OCI-LY7 (cell line): ENCODE results near the gene ELF2. TPM values are rescaled to one million over a fixed set of nuclear protein-coding genes. Genes with fewer than 3 reads are reported as not detected.

Experiments
- BruUV-seq: library from RNA; stranded (reverse); fragments of 400-500 nt; replicated peaks from 2 replicates; lab custom pipeline; 2021; lab: Mats Ljungman, UMichigan
- CTCF ChIA-PET: fragments of 300-600 bp; sonication (Branson Sonifier 250); formaldehyde crosslinking; loops from one replicate; lab custom pipeline; 2022; ENCODE audit warnings: antibody characterized with exemption; ENCODE audit not compliant: unreplicated experiment; lab: Charles Lee
- POLR2A ChIA-PET: fragments of 300-600 bp; sonication (Branson Sonifier 250); formaldehyde crosslinking; loops from one replicate; lab custom pipeline; 2022; ENCODE audit warnings: antibody characterized with exemption; lab: Charles Lee
- DNase-seq: peaks from one replicate; pipeline ENCODE4 v3.0.0-alpha.2; 2015; ENCODE audit warnings: low spot score
- H2AFZ ChIP-seq: fragments of 200-600 bp; sonication (generic), shearing (Covaris generic); 2 replicates; pipeline ENCODE4 v1.6.1; 2014; ENCODE audit warnings: mild to moderate bottlenecking, antibody characterized with exemption, low read length, moderate library complexity
- H3K27ac ChIP-seq: fragments of 200-600 bp; sonication (generic); 2 replicates; pipeline ENCODE4 v1.5.1; 2014; ENCODE audit warnings: mixed run types, low read depth, mild to moderate bottlenecking, moderate library complexity, low read length, inconsistent platforms; ENCODE audit not compliant: poor library complexity, severe bottlenecking
- H3K36me3 ChIP-seq: fragments of 200-600 bp; sonication (generic); 2 replicates; pipeline ENCODE4 v1.6.1; 2014; ENCODE audit warnings: mild to moderate bottlenecking, antibody characterized with exemption, low read length, moderate library complexity, mixed read lengths; ENCODE audit not compliant: insufficient read depth
- H3K4me1 ChIP-seq: fragments of 200-600 bp; sonication (generic); 2 replicates; pipeline ENCODE4 v1.5.1; 2014; ENCODE audit warnings: mild to moderate bottlenecking, low read length; ENCODE audit not compliant: insufficient read depth, poor library complexity, severe bottlenecking
- H3K4me2 ChIP-seq: fragments of 200-600 bp; sonication (generic); 2 replicates; pipeline ENCODE4 v1.6.1; 2014; ENCODE audit warnings: mild to moderate bottlenecking, low read length
- H3K4me3 ChIP-seq: fragments of 200-600 bp; sonication (generic); 2 replicates; pipeline ENCODE4 v1.5.1; 2014; ENCODE audit warnings: mild to moderate bottlenecking, low read depth, low read length; ENCODE audit not compliant: poor library complexity, severe bottlenecking
- H3K79me2 ChIP-seq: fragments of 200-600 bp; sonication (generic); 2 replicates; pipeline ENCODE4 v1.6.1; 2016; ENCODE audit warnings: low read depth, mild to moderate bottlenecking, low read length, moderate library complexity, mixed read lengths; ENCODE audit not compliant: insufficient read depth
- H3K9me2 ChIP-seq: fragments of 200-600 bp; sonication (generic); 2 replicates; pipeline ENCODE4 v1.6.1; 2016; ENCODE audit warnings: mild to moderate bottlenecking, low read length, mixed read lengths; ENCODE audit not compliant: insufficient read depth
- H3K9me3 ChIP-seq: fragments of 200-600 bp; sonication (generic); 2 replicates; pipeline ENCODE4 v1.6.1; 2014; ENCODE audit warnings: mild to moderate bottlenecking, mixed run types, low read length, mixed read lengths
- H4K20me1 ChIP-seq: fragments of 200-600 bp; sonication (generic); 2 replicates; pipeline ENCODE4 v1.6.1; 2014; ENCODE audit warnings: mild to moderate bottlenecking, antibody characterized with exemption, low read length, moderate library complexity, mixed read lengths; ENCODE audit not compliant: insufficient read depth
- EZH2phosphoT487 ChIP-seq: fragments of 200-600 bp; sonication (generic); IDR thresholded peaks from 2 replicates; pipeline ENCODE4 v1.6.1; 2018; ENCODE audit warnings: low read depth, borderline replicate concordance, mild to moderate bottlenecking, mixed run types, antibody characterized with exemption, low read length, moderate library complexity, mixed read lengths
- intact Hi-C: fragments of 100-400 bp; cut with micrococcal nuclease; formaldehyde crosslinking; loops from one replicate; pipeline ENCODE4 v1.10.0; 2022; ENCODE audit not compliant: unreplicated experiment
- total RNA-seq, 2 experiments: library from RNA; depleted of rRNA in 1 of 2; stranded (reverse); fragments of >200 nt in 1 of 2; shearing (Covaris generic) in 1 of 2; gene quantifications; 2 replicates each; pipeline ENCODE4 v1.2.3, GENCODE V29; 2014 to 2022
- TF ChIP-seq, protein P1 (sequence below): fragments of 200-600 bp; sonication (generic); conservative IDR thresholded peaks from 2 replicates; pipeline ENCODE4 v1.5.1; 2014; ENCODE audit warnings: mild to moderate bottlenecking, antibody characterized with exemption, low read length, moderate library complexity, mixed read lengths

The ELF2 gene
- total RNA-seq, 2 experiments from 2014 or later: 49.6 to 57.0 TPM

DNA sequence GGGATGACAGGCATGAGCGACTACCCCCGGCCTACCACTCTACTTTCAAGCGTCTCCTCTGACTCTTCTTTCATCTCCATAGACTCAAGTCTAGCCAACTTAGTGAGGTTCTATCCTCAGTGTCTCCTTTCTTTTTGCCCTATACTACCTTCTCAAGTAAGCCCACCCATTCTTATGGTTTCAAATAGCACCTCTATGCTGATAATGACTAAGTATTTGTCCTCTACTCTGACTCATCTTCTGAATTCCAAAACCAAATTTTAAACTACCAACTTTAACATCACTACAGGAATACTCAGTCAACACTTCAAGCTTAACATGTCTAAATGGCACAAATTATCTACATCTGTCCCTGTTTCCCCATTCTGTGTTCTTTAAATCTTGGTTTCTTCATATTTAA, 47.8 kb downstream of the ELF2 start:
- peaks cover 8% of the 10 kb centered on the region for H3K4me1 ChIP-seq
- H4K20me1 ChIP-seq: no peaks in the 10 kb centered on the region
- DNase-seq: no peak
- ChIA-PET CTCF (no interaction called here), POLR2A (interaction anchor here (0.5 to 1.2 kb wide), 2 partner anchors 22 to 882 kb away, joined by 3 to 5 read pairs; no protein-coding TSS in a partner anchor)
- no peak overlapping the region for H2AFZ ChIP-seq
- TF ChIP-seq, protein P1, sequence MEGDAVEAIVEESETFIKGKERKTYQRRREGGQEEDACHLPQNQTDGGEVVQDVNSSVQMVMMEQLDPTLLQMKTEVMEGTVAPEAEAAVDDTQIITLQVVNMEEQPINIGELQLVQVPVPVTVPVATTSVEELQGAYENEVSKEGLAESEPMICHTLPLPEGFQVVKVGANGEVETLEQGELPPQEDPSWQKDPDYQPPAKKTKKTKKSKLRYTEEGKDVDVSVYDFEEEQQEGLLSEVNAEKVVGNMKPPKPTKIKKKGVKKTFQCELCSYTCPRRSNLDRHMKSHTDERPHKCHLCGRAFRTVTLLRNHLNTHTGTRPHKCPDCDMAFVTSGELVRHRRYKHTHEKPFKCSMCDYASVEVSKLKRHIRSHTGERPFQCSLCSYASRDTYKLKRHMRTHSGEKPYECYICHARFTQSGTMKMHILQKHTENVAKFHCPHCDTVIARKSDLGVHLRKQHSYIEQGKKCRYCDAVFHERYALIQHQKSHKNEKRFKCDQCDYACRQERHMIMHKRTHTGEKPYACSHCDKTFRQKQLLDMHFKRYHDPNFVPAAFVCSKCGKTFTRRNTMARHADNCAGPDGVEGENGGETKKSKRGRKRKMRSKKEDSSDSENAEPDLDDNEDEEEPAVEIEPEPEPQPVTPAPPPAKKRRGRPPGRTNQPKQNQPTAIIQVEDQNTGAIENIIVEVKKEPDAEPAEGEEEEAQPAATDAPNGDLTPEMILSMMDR: no peak
- TF ChIP-seq EZH2phosphoT487: no peak
- no TSS peak for BruUV-seq
- no peak overlapping the region for H3K4me3 ChIP-seq
- H3K27ac ChIP-seq: no peak overlapping the region
- H3K9me3 ChIP-seq: no peaks in the 10 kb centered on the region
- no peaks in the 10 kb centered on the region for H3K36me3 ChIP-seq
- H3K9me2 ChIP-seq: no peaks in the 10 kb centered on the region
- no peaks in the 10 kb centered on the region for H3K79me2 ChIP-seq
- H3K4me2 ChIP-seq: no peak overlapping the region
- intact Hi-C loops: no loop called here

- no peaks in the 10 kb centered on the region for H4K20me1 ChIP-seq
- ChIA-PET CTCF (no interaction called here), POLR2A (interaction anchor here (0.8 kb wide), 1 partner anchor 27 kb away, joined by 5 read pairs; no protein-coding TSS in a partner anchor)
- TF ChIP-seq, protein P1: no peak
- TF ChIP-seq EZH2phosphoT487: no peak
- no peak overlapping the region for H2AFZ ChIP-seq
- DNase-seq: no peak
- H3K4me2 ChIP-seq: no peak overlapping the region
- H3K9me3 ChIP-seq: no peaks in the 10 kb centered on the region
- no peaks in the 10 kb centered on the region for H3K9me2 ChIP-seq
- no peak overlapping the region for H3K4me3 ChIP-seq
- no peak overlapping the region for H3K27ac ChIP-seq
- H3K4me1 ChIP-seq: no peaks in the 10 kb centered on the region
- H3K79me2 ChIP-seq: no peaks in the 10 kb centered on the region
- BruUV-seq: no TSS peak
- 0 out of 2 replicates have a peak, but pooled peaks cover 6% of the 10 kb centered on the region for H3K36me3 ChIP-seq
- intact Hi-C loops: no loop called here
Observed at GRCh38 chr4:139126898-139127297, 50.1 kb downstream of the ELF2 start.

GRCh38 chr4:139123910-139124309, 53.1 kb downstream of the ELF2 start:
- Histone ChIP-seq H3K4me1 (no peaks in the 10 kb centered on the region), H3K27ac (no peak overlapping the region), H3K9me3 (no peaks in the 10 kb centered on the region), H3K36me3 (0 out of 2 replicates have a peak, but pooled peaks cover 11% of the 10 kb centered on the region), H3K79me2 (no peaks in the 10 kb centered on the region), H3K9me2 (no peaks in the 10 kb centered on the region), H4K20me1 (no peaks in the 10 kb centered on the region), H3K4me3 (no peak overlapping the region), H3K4me2 (no peak overlapping the region), H2AFZ (no peak overlapping the region)
- ChIA-PET CTCF (no interaction called here), POLR2A (interaction anchor here (0.6 to 1.9 kb wide), 5 partner anchors 14 to 166 kb away, joined by 3 to 8 read pairs (median 3); no protein-coding TSS in a partner anchor)
- intact Hi-C loops: no loop called here
- no peak for DNase-seq
- BruUV-seq: no TSS peak
- TF ChIP-seq EZH2phosphoT487: no peak
- TF ChIP-seq, protein P1: no peak
